Measurements from ENCODE around the gene PTCD1.
"Not testable (repeated sequence)": the region's sequence is repeated elsewhere in the genome, so short reads cannot be mapped to it uniquely, and the experiment has no call there.

The PTCD1 gene

GRCh38 chr7:99449326-99449725, 10.7 kb upstream of the PTCD1 start:
- no peak for DNase-seq (ENCODE audit: low read depth in 2 of 2)

- DNase-seq (ENCODE audit: low read depth in 2 of 2) = no peak
Measured at GRCh38 chr7:99448855-99449254, 10.3 kb upstream of the PTCD1 start.

- no peak for DNase-seq (ENCODE audit: low read depth in 2 of 2)
Measured at GRCh38 chr7:99447943-99448342, 9.3 kb upstream of the PTCD1 start.

- DNase-seq (ENCODE audit: low read depth in 2 of 2) = no peak
Measured at GRCh38 chr7:99446096-99446495, 7.5 kb upstream of the PTCD1 start.

GRCh38 chr7:99440195-99440594, 1.6 kb upstream of the PTCD1 start:
- DNase-seq (ENCODE audit: low read depth in 2 of 2) = no peak

- DNase-seq (ENCODE audit: low read depth in 2 of 2) = no peak
Measured at GRCh38 chr7:99437946-99438572, 539 bp downstream of the PTCD1 start.

GRCh38 chr7:99433158-99433557, 5.4 kb downstream of the PTCD1 start:
- DNase-seq (ENCODE audit: low read depth in 2 of 2) = no peak

- not testable (repeated sequence) for DNase-seq (ENCODE audit: low read depth in 2 of 2)
Measured at GRCh38 chr7:99431756-99432540, 6.7 kb downstream of the PTCD1 start.

GRCh38 chr7:99429756-99430155, 8.8 kb downstream of the PTCD1 start:
- no peak for DNase-seq (ENCODE audit: low read depth in 2 of 2)

- DNase-seq (ENCODE audit: low read depth in 2 of 2) = no peak
Measured at GRCh38 chr7:99428972-99429566, 9.5 kb downstream of the PTCD1 start.

- DNase-seq (ENCODE audit: low read depth in 2 of 2) = no peak
Measured at GRCh38 chr7:99424932-99425730, 13.5 kb downstream of the PTCD1 start.

- no peak for DNase-seq (ENCODE audit: low read depth in 2 of 2)
Measured at GRCh38 chr7:99422625-99423024, 16.0 kb downstream of the PTCD1 start.

- no peak for DNase-seq (ENCODE audit: low read depth in 2 of 2)
Measured at GRCh38 chr7:99422186-99422585, 16.4 kb downstream of the PTCD1 start.

- no peak for DNase-seq (ENCODE audit: low read depth in 2 of 2)
Measured at GRCh38 chr7:99420986-99421385, 17.6 kb downstream of the PTCD1 start.

- no peak for DNase-seq (ENCODE audit: low read depth in 2 of 2)
Measured at GRCh38 chr7:99420213-99420612, 18.4 kb downstream of the PTCD1 start.

GRCh38 chr7:99419323-99420021, 19.1 kb downstream of the PTCD1 start:
- DNase-seq (ENCODE audit: low read depth in 2 of 2) = no peak

GRCh38 chr7:99418260-99418659, 20.3 kb downstream of the PTCD1 start:
- DNase-seq (ENCODE audit: low read depth in 2 of 2) = no peak

GRCh38 chr7:99415513-99416127, 23.0 kb downstream of the PTCD1 start:
- DNase-seq (ENCODE audit: low read depth in 2 of 2) = not testable (repeated sequence)

- DNase-seq (ENCODE audit: low read depth in 2 of 2) = no peak
Measured at GRCh38 chr7:99410635-99411034, 28.0 kb downstream of the PTCD1 start.

GRCh38 chr7:99409806-99410205, 28.8 kb downstream of the PTCD1 start:
- no peak for DNase-seq (ENCODE audit: low read depth in 2 of 2)

- DNase-seq (ENCODE audit: low read depth in 2 of 2) = no peak
Measured at GRCh38 chr7:99409192-99409572, 29.4 kb downstream of the PTCD1 start.

All from activated CD8-positive, alpha-beta memory T cell treated with anti-CD3 and anti-CD28 coated beads for 4 hours (primary cell).